IMR-90 (cell line): ENCODE data around the gene BACE1. TPM values are rescaled to one million over a fixed set of nuclear protein-coding genes. Genes with fewer than 3 reads are reported as not detected.

Source experiments
- ATAC-seq: fragments of 200-7000 bp; cut with Tn5 transposase; 2 replicates; pipeline ENCODE4 v1.9.1; 2020; ENCODE audit warnings: low read depth, mild to moderate bottlenecking, moderate library complexity
- BruUV-seq: library from RNA; stranded (reverse); fragments of 400-500 nt; replicated peaks from 2 replicates; lab custom pipeline; 2021; lab: Mats Ljungman, UMichigan
- CTCF ChIA-PET: fragments of 300-600 bp; formaldehyde crosslinking; extraction: SDS; loops from one replicate; lab custom pipeline; 2021; ENCODE audit warnings: antibody characterized with exemption; lab: Yijun Ruan, JAX
- POLR2A ChIA-PET: fragments of 300-600 bp; sonication (Branson Sonifier 250); formaldehyde crosslinking; loops from one replicate; lab custom pipeline; 2022; ENCODE audit warnings: antibody characterized with exemption; ENCODE audit not compliant: unreplicated experiment; lab: Charles Lee
- DNase-seq: peaks from one replicate; pipeline ENCODE4 v3.0.0; 2013
- H2AFZ ChIP-seq: replicated peaks from 2 replicates; pipeline ENCODE3; 2013; ENCODE audit warnings: low read length, mild to moderate bottlenecking; ENCODE audit not compliant: poor library complexity
- H2AK5ac ChIP-seq: 2 replicates; pipeline ENCODE4 v1.6.1; 2013; ENCODE audit warnings: low read depth, low read length, inconsistent platforms
- H2AK9ac ChIP-seq: replicated peaks from 2 replicates; pipeline ENCODE3; 2013; ENCODE audit warnings: mild to moderate bottlenecking, low read depth, low read length, moderate library complexity; ENCODE audit not compliant: poor library complexity
- H2BK120ac ChIP-seq: 2 replicates; pipeline ENCODE4 v1.6.1; 2013; ENCODE audit warnings: low read depth, low read length, inconsistent platforms
- H2BK15ac ChIP-seq: 3 replicates; pipeline ENCODE4 v1.6.1; 2013; ENCODE audit warnings: low read depth, low read length, inconsistent platforms
- H2BK20ac ChIP-seq: 2 replicates; pipeline ENCODE4 v1.6.1; 2013; ENCODE audit warnings: low read depth, mild to moderate bottlenecking, inconsistent platforms, low read length, moderate library complexity
- H2BK5ac ChIP-seq: 2 replicates; pipeline ENCODE4 v1.6.1; 2013; ENCODE audit warnings: mild to moderate bottlenecking, low read depth, low read length, inconsistent platforms; ENCODE audit not compliant: poor library complexity, severe bottlenecking
- H3K14ac ChIP-seq: replicated peaks from 2 replicates; pipeline ENCODE4 v1.6.1; 2013; ENCODE audit warnings: low read depth, low read length, inconsistent platforms
- H3K18ac ChIP-seq: 2 replicates; pipeline ENCODE4 v1.6.1; 2013; ENCODE audit warnings: low read depth, low read length, control low read depth
- H3K23ac ChIP-seq: 2 replicates; pipeline ENCODE4 v1.6.1; 2013; ENCODE audit warnings: low read depth, low read length, inconsistent platforms
- H3K27ac ChIP-seq: 2 replicates; pipeline ENCODE4 v1.5.1; 2013; ENCODE audit warnings: mild to moderate bottlenecking, control low read depth, low read length; ENCODE audit not compliant: insufficient read depth
- H3K27me3 ChIP-seq: 2 replicates; pipeline ENCODE4 v1.6.1; 2013; ENCODE audit warnings: low read length; ENCODE audit not compliant: control insufficient read depth, insufficient read depth
- H3K36me3 ChIP-seq: 2 replicates; pipeline ENCODE4 v1.6.1; 2013; ENCODE audit warnings: low read length, mixed read lengths; ENCODE audit not compliant: control insufficient read depth, insufficient read depth
- H3K4ac ChIP-seq: 2 replicates; pipeline ENCODE4 v1.6.1; 2013; ENCODE audit warnings: low read depth, low read length, inconsistent platforms
- H3K4me1 ChIP-seq: 2 replicates; pipeline ENCODE4 v1.6.1; 2013; ENCODE audit warnings: low read length, mixed read lengths; ENCODE audit not compliant: control insufficient read depth, insufficient read depth
- H3K4me2 ChIP-seq: 2 replicates; pipeline ENCODE4 v1.6.1; 2013; ENCODE audit warnings: low read depth, mild to moderate bottlenecking, control low read depth, low read length, moderate library complexity
- H3K4me3 ChIP-seq: 2 replicates; pipeline ENCODE4 v1.5.1; 2013; ENCODE audit warnings: low read depth, mild to moderate bottlenecking, control low read depth, low read length, moderate library complexity; ENCODE audit not compliant: insufficient read depth
- H3K56ac ChIP-seq: 2 replicates; pipeline ENCODE4 v1.6.1; 2013; ENCODE audit warnings: low read length, inconsistent platforms; ENCODE audit not compliant: insufficient read depth; ENCODE audit errors: extremely low read depth
- H3K79me1 ChIP-seq, 2 experiments: 2 replicates each; pipeline ENCODE4 v1.6.1; 2013; ENCODE audit warnings: low read length in 2 of 2, inconsistent platforms in 1 of 2, low read depth in 1 of 2
- H3K9ac ChIP-seq: 2 replicates; pipeline ENCODE4 v1.6.1; 2013; ENCODE audit warnings: low read depth, low read length, control low read depth
- H3K9me1 ChIP-seq: 2 replicates; pipeline ENCODE4 v1.6.1; 2013; ENCODE audit warnings: low read length, inconsistent platforms; ENCODE audit not compliant: insufficient read depth
- H3K9me3 ChIP-seq: 2 replicates; pipeline ENCODE4 v1.6.1; 2013; ENCODE audit warnings: low read length; ENCODE audit not compliant: control insufficient read depth, insufficient read depth
- H4K20me1 ChIP-seq: 2 replicates; pipeline ENCODE4 v1.6.1; 2013; ENCODE audit warnings: low read length, inconsistent platforms; ENCODE audit not compliant: insufficient read depth
- H4K5ac ChIP-seq: 2 replicates; pipeline ENCODE4 v1.6.1; 2013; ENCODE audit warnings: mild to moderate bottlenecking, low read depth, low read length, control low read depth
- H4K8ac ChIP-seq, 2 experiments: 2 replicates each; pipeline ENCODE4 v1.6.1; 2013; ENCODE audit warnings: low read depth in 2 of 2, low read length in 2 of 2, control low read depth in 1 of 2, inconsistent platforms in 1 of 2
- H4K91ac ChIP-seq: 2 replicates; pipeline ENCODE4 v1.6.1; 2013; ENCODE audit warnings: low read depth, low read length, inconsistent platforms; ENCODE audit not compliant: insufficient read depth
- BHLHE40 ChIP-seq: fragments of 150-350 bp; IDR thresholded peaks from 2 replicates; pipeline ENCODE4 v1.6.1; 2016; ENCODE audit warnings: mild to moderate bottlenecking, low read depth, low read length
- CEBPB ChIP-seq: IDR thresholded peaks from 2 replicates; pipeline ENCODE4 v1.6.1; 2012; ENCODE audit warnings: low read depth, low read length, improper control_type of control experiment
- CHD1 ChIP-seq: IDR thresholded peaks from 2 replicates; pipeline ENCODE4 v1.6.1; 2012; ENCODE audit warnings: low read depth, low read length, improper control_type of control experiment
- CTCF ChIP-seq: conservative IDR thresholded peaks from 2 replicates; pipeline ENCODE4 v1.5.1; 2012; ENCODE audit warnings: mild to moderate bottlenecking, low read depth, low read length, improper control_type of control experiment
- ELK1 ChIP-seq: fragments of 150-350 bp; IDR thresholded peaks from 2 replicates; pipeline ENCODE4 v1.6.1; 2016; ENCODE audit warnings: low read depth, mild to moderate bottlenecking, low read length, moderate library complexity, borderline replicate concordance
- FOS ChIP-seq: fragments of 150-350 bp; IDR thresholded peaks from 2 replicates; pipeline ENCODE4 v1.6.1; 2016; ENCODE audit warnings: low read depth, low read length
- MAFK ChIP-seq: IDR thresholded peaks from 2 replicates; pipeline ENCODE4 v1.6.1; 2012; ENCODE audit warnings: low read depth, low read length, improper control_type of control experiment
- MAZ ChIP-seq: IDR thresholded peaks from 2 replicates; pipeline ENCODE4 v1.6.1; 2012; ENCODE audit warnings: low read depth, mild to moderate bottlenecking, low read length, improper control_type of control experiment, moderate library complexity, borderline replicate concordance
- MXI1 ChIP-seq: IDR thresholded peaks from 2 replicates; pipeline ENCODE4 v1.6.1; 2012; ENCODE audit warnings: low read depth, mild to moderate bottlenecking, low read length, moderate library complexity, borderline replicate concordance
- NFE2L2 ChIP-seq: fragments of 150-350 bp; IDR thresholded peaks from 2 replicates; pipeline ENCODE4 v1.6.1; 2016; ENCODE audit warnings: low read depth, mild to moderate bottlenecking, low read length
- POLR2A ChIP-seq: IDR thresholded peaks from 2 replicates; pipeline ENCODE4 v1.6.1; 2012; ENCODE audit warnings: mild to moderate bottlenecking, low read depth, low read length
- RAD21 ChIP-seq: IDR thresholded peaks from 2 replicates; pipeline ENCODE4 v1.6.1; 2012; ENCODE audit warnings: low read length, improper control_type of control experiment
- RFX5 ChIP-seq: IDR thresholded peaks from 2 replicates; pipeline ENCODE4 v1.8.0; 2012; ENCODE audit warnings: low read depth, mild to moderate bottlenecking, low read length, moderate library complexity
- USF2 ChIP-seq: fragments of 150-350 bp; IDR thresholded peaks from 2 replicates; pipeline ENCODE4 v1.6.1; 2017; ENCODE audit warnings: mild to moderate bottlenecking, antibody characterized with exemption, low read length, low read depth
- WGBS, 2 experiments: methylation state at CpG; one replicate each; pipeline versions ENCODE4 v1.1.5 to v1.1.7; 2013; ENCODE audit warnings: missing lambda C conversion rate in 2 of 2; ENCODE audit not compliant: insufficient read length in 1 of 2; ENCODE audit errors: extremely low coverage in 2 of 2; 5-methylcytosine and 5-hydroxymethylcytosine counted together
- dilution Hi-C: fragments of 300-500 bp; cut with HindIII; formaldehyde crosslinking; loops from one replicate; pipeline ENCODE4 v1.14.3; 2018; ENCODE audit warnings: low sequenced_read_pairs; ENCODE audit not compliant: unreplicated experiment
- in situ Hi-C: fragments of 300-500 bp; cut with MboI; formaldehyde crosslinking; loops from 3 replicates; pipeline ENCODE4 v1.14.3; 2019; ENCODE audit warnings: low sequenced_read_pairs, inconsistent platforms, mixed read lengths
- intact Hi-C: fragments of 100-400 bp; cut with micrococcal nuclease; formaldehyde crosslinking; loops from 2 replicates; pipeline ENCODE4 v1.10.0; 2022
- polyA plus RNA-seq, 3 experiments: library from polyadenylated mRNA; depleted of rRNA; stranded (reverse); fragments of >200 nt; gene quantifications; 2 replicates each; pipeline ENCODE4 v1.2.3, GENCODE V29; 2012; ENCODE audit warnings: low replicate concordance in 1 of 3
- total RNA-seq: library from RNA; depleted of rRNA; stranded (reverse); fragments of >200 nt; gene quantifications from 2 replicates; pipeline ENCODE4 v1.2.3, GENCODE V29; 2012

BACE1 gene
- total and polyA plus RNA-seq, 2 of the 4 experiments (the other 2 are of a cell fraction): 27.6 to 50.6 TPM

- no peak for TF ChIP-seq MXI1
These were observed 36.2 kb downstream of the BACE1 start (continued) for GRCh38 chr11:117279711-117280376.

GRCh38 chr11:117278347-117278746, 37.7 kb downstream of the BACE1 start:
- H3K4ac ChIP-seq: peak overlapping the region; percentile 32; the same call in 1 of the 2 replicates
- H3K4me3 ChIP-seq: no peak overlapping the region
- dilution Hi-C loops: no loop called here
- peaks cover 9% of the 10 kb centered on the region for H3K36me3 ChIP-seq
- no peak overlapping the region for H3K14ac ChIP-seq
- H2BK5ac ChIP-seq: peak overlapping the region; percentile 11
- CTCF ChIA-PET: no interaction called here
- no peaks in the 10 kb centered on the region; the same call in 1 of the 2 replicates for H4K20me1 ChIP-seq
- DNase-seq: no peak
- BruUV-seq: no TSS peak
- POLR2A ChIA-PET: no interaction called here
- no peak overlapping the region for H3K4me2 ChIP-seq
- peaks cover 8 to 27% of the 10 kb centered on the region in 2 experiments for H3K79me1 ChIP-seq
- no peak overlapping the region for H4K8ac ChIP-seq
- no peak overlapping the region for H3K27ac ChIP-seq
- no peak overlapping the region for H2BK15ac ChIP-seq
- no peak overlapping the region for H2AK5ac ChIP-seq
- H3K4me1 ChIP-seq: peaks cover 17% of the 10 kb centered on the region
- in situ Hi-C loops: no loop called here
- no CpG with 5 or more reads among the region's 2 CpGs for WGBS, 2 experiments
- no peak overlapping the region for H2AFZ ChIP-seq
- no peak overlapping the region for H3K9ac ChIP-seq
- no peak overlapping the region for H4K5ac ChIP-seq
- H3K18ac ChIP-seq: 0 out of 2 replicates have a peak overlapping the region, but pooled peaks have one; percentile 9
- ATAC-seq: no peak
- peaks cover 19% of the 10 kb centered on the region for H3K9me1 ChIP-seq
- H2BK120ac ChIP-seq: peak overlapping the region; percentile 5; the same call in 1 of the 2 replicates
- no peak overlapping the region for H2AK9ac ChIP-seq
- H4K91ac ChIP-seq: peak overlapping the region; percentile 16; the same call in 1 of the 2 replicates
- no peak overlapping the region for H3K56ac ChIP-seq
- no peaks in the 10 kb centered on the region for H3K9me3 ChIP-seq
- no peaks in the 10 kb centered on the region for H3K27me3 ChIP-seq
- H3K23ac ChIP-seq: no peak overlapping the region
- H2BK20ac ChIP-seq: 0 out of 2 replicates have a peak overlapping the region, but pooled peaks have one; percentile 22
- intact Hi-C loops: no loop called here
- TF ChIP-seq MAZ: no peak
- TF ChIP-seq NFE2L2: no peak
- TF ChIP-seq MAFK: no peak
- no peak for TF ChIP-seq CHD1
- no peak for TF ChIP-seq USF2
- TF ChIP-seq BHLHE40: no peak
- TF ChIP-seq POLR2A: no peak
- TF ChIP-seq RFX5: no peak
- TF ChIP-seq CEBPB: no peak
- no peak for TF ChIP-seq CTCF
- no peak for TF ChIP-seq FOS
- TF ChIP-seq RAD21: no peak
- TF ChIP-seq ELK1: no peak
